ENCODE measurements around the gene AGTR2.
"Not testable (repeated sequence)": the region's sequence is repeated elsewhere in the genome, so short reads cannot be mapped to it uniquely, and the experiment has no call there.

Gene AGTR2, protein sequence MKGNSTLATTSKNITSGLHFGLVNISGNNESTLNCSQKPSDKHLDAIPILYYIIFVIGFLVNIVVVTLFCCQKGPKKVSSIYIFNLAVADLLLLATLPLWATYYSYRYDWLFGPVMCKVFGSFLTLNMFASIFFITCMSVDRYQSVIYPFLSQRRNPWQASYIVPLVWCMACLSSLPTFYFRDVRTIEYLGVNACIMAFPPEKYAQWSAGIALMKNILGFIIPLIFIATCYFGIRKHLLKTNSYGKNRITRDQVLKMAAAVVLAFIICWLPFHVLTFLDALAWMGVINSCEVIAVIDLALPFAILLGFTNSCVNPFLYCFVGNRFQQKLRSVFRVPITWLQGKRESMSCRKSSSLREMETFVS

DNA sequence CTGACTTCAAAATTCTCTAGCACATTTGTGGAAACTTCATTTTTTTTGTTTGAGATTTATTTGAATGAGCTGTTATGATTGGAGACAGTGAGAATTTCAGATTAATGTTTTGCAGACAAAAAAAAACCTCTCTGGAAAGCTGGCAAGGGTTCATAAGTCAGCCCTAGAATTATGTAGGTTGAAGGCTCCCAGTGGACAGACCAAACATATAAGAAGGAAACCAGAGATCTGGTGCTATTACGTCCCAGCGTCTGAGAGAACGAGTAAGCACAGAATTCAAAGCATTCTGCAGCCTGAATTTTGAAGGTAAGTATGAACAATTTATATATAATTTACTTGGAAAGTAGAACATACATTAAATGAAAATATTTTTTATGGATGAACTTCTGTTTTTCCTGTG, at the start of gene AGTR2:
Gene AGTR2 (plus strand): TSS at position 234 of the 400 bp plus-strand sequence. CDS start 1,537 bp downstream, outside the sequence.
- in situ Hi-C loops (cut with MboI; ENCODE audit: low sequenced_read_pairs), result no loop called here

DNA sequence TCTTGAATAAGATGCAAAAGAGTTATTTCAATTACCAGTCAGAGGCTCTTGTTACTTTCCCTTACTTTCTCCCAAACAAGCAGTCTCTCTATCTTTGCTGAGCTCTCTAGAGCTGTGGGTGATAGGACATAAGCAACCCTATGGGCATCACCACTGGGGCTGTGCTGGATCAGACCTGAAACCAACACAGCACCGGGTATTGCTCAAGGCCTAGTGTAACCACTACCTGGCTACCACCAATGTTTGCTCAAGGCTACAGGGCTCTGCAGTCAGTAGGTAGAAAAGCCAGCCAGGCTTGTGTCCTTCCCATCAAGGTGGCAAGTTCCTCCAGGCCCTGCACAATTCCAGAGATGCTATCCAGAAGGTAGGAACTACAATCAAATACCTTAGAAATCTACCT, 35.3 kb upstream of the AGTR2 start:
- in situ Hi-C loops (cut with MboI; ENCODE audit: low sequenced_read_pairs), result no loop called here

DNA sequence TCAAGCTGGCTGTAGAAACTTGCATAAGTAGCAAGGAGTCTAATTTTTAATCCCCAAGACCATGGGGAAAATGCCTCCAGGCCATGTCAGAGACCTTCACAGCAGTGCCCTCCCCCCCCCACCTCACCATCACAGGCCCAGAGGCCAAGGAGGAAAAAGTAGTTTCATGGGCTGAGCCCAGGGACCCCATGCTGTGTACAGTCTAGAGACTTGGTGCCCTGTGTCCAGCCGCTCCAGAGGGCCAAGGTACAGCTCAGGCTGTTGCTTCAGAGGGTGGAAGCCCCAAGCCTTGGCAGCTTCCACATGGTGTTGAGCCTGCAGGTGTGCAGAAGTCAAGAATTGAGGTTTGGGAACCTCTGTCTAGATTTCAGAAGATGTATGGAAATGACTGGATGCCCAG, 29.3 kb upstream of the AGTR2 start:
- in situ Hi-C loops (cut with MboI; ENCODE audit: low sequenced_read_pairs), result not testable (repeated sequence)

DNA sequence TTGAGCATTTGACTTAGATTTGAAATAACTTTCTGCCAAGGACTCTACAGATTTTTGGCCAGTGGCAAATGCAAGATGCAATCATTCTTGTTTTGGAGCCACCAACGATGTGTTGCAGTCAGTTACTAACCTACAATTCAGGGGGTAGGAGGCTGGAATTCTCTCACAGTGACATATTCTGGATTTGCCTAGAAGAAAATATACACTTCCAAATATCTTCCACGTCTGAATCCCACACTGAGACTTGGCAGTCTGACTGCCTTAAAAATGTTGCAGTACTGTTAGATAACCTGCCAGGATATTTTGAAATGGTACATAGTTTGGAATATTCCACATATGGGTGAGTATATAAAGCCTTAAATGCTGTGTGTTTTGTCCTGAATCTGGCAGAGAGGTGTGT, 27.6 kb upstream of the AGTR2 start:
- in situ Hi-C loops (cut with MboI; ENCODE audit: low sequenced_read_pairs), result no loop called here

DNA sequence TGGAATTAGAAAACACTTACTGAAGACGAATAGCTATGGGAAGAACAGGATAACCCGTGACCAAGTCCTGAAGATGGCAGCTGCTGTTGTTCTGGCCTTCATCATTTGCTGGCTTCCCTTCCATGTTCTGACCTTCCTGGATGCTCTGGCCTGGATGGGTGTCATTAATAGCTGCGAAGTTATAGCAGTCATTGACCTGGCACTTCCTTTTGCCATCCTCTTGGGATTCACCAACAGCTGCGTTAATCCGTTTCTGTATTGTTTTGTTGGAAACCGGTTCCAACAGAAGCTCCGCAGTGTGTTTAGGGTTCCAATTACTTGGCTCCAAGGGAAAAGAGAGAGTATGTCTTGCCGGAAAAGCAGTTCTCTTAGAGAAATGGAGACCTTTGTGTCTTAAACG, 2.4 kb downstream of the AGTR2 start:
- in situ Hi-C loops (cut with MboI; ENCODE audit: low sequenced_read_pairs), result no loop called here

DNA sequence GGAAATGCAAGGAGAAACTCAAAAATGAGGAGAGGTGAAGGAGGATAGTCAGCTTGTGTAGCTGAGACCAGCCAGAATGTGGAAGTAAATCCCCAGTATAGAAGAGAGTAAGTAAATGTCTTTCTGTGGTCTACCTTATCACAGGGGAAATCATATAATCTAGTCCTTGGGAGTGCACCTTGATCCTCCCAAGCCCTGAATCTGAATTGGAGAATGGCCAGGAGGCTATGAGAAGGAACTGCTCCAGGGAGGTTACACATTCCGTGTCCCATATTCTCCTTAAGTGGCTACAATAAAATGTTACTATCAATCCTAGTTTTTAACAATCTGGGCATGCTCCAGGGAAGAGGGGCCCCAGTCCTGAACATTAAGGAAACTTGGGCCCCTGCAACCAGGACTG, 10.8 kb downstream of the AGTR2 start:
- in situ Hi-C loops (cut with MboI; ENCODE audit: low sequenced_read_pairs), result no loop called here

DNA sequence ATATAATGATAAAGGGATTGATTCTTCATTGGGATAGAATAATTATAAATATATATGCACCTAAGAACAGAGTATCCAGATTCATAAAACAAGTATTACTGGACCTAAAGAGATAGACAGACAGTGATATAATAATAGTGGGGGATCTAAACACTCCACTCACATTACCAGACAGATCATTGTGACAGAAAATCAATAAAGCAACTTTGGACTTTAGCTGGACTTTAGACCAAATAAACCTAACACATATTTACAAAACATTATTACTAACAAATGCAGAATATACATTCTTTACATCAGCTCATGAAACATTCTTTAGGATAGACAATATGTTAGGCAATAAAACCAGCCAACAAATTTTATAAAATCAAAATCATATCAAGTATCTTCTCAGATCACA, 14.6 kb downstream of the AGTR2 start:
- in situ Hi-C loops (cut with MboI; ENCODE audit: low sequenced_read_pairs), result no loop called here

DNA sequence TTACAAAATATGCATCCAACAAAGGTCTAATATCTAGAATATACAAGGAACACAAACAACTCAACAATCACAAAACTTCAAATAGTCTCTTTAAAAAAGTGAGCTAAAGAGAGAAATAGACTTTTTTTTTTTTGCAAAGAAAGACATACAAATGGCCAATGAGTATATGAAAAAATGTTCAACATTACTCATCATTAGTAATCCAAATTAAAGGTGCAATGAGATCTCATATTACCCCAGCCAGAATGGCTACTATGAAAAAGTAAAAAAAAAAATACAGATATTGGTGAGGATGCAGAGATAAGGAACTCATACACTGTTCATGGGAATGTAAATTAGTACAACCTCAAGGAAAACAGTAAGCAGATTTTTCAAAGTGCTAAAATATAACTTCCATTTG, 24.1 kb downstream of the AGTR2 start:
- in situ Hi-C loops (cut with MboI; ENCODE audit: low sequenced_read_pairs), result no loop called here

DNA sequence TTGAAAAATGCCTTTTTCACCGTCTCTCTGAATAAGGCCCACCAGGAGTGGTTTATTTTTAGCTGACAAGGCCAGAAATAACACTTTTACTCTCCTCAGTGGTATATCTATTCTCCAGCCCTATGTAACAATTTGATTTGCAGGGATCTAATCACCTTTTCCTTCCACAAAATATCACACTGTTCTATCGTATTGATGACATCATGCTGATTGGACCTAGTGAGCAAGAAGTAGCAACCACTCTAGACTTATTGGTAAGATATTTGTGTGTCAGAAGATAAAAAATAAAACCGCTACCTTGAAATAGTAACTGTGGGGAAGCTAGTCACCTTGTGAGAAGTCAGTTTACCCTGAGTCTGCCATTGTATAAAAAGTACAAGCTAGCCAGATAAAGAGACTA, 27.7 kb downstream of the AGTR2 start:
- in situ Hi-C loops (cut with MboI; ENCODE audit: low sequenced_read_pairs), result no loop called here

DNA sequence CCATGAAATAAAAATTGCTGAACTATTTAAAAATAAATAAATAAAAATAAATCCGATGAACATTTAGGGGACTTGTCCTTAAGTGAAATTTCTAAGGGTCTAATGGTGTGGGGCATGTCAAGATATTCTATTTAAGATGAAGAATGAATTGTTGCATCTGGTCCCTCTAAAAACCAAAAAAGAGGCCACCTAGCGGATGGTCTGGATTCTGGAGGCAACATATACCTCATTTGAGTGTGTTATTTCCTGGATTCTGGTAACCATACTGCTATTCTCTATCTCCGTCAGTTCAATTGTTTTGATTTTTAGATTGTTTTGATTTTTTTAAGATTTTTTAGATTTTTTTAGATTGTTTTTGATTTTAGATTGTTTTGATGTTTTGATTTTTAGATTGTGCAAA, 28.3 kb downstream of the AGTR2 start:
- in situ Hi-C loops (cut with MboI; ENCODE audit: low sequenced_read_pairs), result no loop called here

DNA sequence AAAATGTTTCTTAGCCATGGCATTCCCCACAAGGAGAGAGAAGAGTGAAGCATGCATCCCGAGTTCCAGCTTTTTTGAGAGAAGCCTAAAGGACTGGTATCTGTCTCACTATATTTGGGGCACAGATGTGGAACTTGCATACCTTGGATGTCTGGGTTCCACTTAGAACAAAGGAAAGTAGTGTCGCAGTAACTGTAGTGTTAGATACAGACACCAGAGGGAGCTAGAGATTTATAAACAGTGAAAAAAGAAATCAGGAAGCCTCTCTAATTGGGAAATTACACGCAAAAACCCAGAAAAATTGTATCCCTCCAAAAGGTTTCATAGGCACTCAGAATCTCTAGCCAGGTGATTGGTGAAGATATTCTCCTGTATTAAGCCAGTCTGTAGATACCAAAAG, 34.4 kb downstream of the AGTR2 start:
- in situ Hi-C loops (cut with MboI; ENCODE audit: low sequenced_read_pairs), result no loop called here

DNA sequence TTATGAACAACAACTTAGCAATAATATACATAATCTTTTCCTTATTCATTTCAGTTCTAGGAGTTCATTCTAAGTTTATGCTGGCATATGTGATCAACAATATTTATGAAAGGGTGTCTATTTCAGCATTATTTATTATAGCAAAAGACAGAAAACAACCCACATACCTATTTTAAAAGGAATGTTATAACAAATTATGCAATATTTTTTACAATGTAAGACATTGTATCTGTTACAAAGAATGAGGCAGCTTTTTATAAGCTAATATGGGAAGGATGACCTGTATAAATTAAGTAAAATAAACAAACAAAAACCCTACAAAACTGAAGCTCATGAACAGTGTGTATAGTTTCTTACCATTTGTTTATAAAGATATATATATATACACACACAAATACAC, 42.7 kb downstream of the AGTR2 start:
- in situ Hi-C loops (cut with MboI; ENCODE audit: low sequenced_read_pairs), result no loop called here

DNA sequence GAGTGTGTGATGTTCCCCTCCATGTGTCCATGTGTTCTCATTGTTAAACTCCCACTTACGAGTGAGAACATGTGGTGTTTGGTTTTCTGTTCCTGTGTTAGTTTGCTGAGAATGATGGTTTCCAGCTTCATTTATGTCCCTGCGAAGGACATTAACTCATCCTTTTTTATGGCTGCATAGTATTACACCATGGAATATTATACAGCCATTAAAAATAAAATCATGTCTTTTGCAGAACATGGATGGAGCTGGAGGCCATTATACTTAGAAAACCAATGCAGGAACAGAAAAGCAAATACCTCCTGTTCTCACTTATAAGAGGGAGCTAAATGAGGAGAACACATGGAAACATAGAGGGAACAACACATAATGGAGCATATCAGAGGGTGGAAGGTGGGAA, 46.5 kb downstream of the AGTR2 start:
- in situ Hi-C loops (cut with MboI; ENCODE audit: low sequenced_read_pairs), result not testable (repeated sequence)
